Progenitor cell of endocrine pancreas (in vitro differentiated cells): ENCODE measurements around the gene BMP7. TPM values are rescaled to one million over a fixed set of nuclear protein-coding genes. Genes with fewer than 3 reads are reported as not detected.

ENCODE experiments used
- DNase-seq: peaks from one replicate; pipeline ENCODE4 v3.0.0; 2021; ENCODE audit warnings: low spot score; ENCODE audit not compliant: unreplicated experiment
- H3K27ac Mint-ChIP-seq: 2 replicates; pipeline ENCODE4 v1.8.0; 2021; ENCODE audit warnings: mild to moderate bottlenecking, moderate library complexity, mixed read lengths
- H3K27me3 Mint-ChIP-seq: 2 replicates; pipeline ENCODE4 v1.8.0; 2021; ENCODE audit warnings: mixed read lengths
- H3K36me3 Mint-ChIP-seq: 2 replicates; pipeline ENCODE4 v1.8.0; 2022; ENCODE audit warnings: mixed read lengths; ENCODE audit not compliant: insufficient read depth
- H3K4me1 Mint-ChIP-seq: 2 replicates; pipeline ENCODE4 v1.8.0; 2021; ENCODE audit warnings: low read depth, mixed read lengths
- H3K4me3 Mint-ChIP-seq: 2 replicates; pipeline ENCODE4 v1.8.0; 2021; ENCODE audit warnings: low read depth, mild to moderate bottlenecking, moderate library complexity, mixed read lengths
- H3K9me3 Mint-ChIP-seq: 2 replicates; pipeline ENCODE4 v1.8.0; 2021; ENCODE audit warnings: low read depth, mixed read lengths
- CTCF ChIP-seq: fragments of 200-600 bp; sonication (generic); IDR thresholded peaks from one replicate; pipeline ENCODE4 v1.5.0; 2021; ENCODE audit warnings: antibody characterized with exemption, mild to moderate bottlenecking; ENCODE audit not compliant: unreplicated experiment
- total RNA-seq: library from RNA; stranded (reverse); gene quantifications from 2 replicates; pipeline ENCODE4 v1.2.1, GENCODE V29; 2021

BMP7 gene
- total RNA-seq, 1 donor from 2014 or later = 35.4 TPM

GRCh38 chr20:57157106-57157691 is 109.2 kb downstream of the BMP7 start:
- Mint-ChIP-seq H3K27ac (no peak overlapping the region), H3K27me3 (peaks cover 19% of the 10 kb centered on the region), H3K4me1 (peaks cover 6% of the 10 kb centered on the region), H3K36me3 (no peaks in the 10 kb centered on the region), H3K9me3 (no peaks in the 10 kb centered on the region), H3K4me3 (no peak overlapping the region)
- DNase-seq = no peak
- no peak for TF ChIP-seq CTCF

- Mint-ChIP-seq H3K9me3 (peaks cover 4% of the 10 kb centered on the region), H3K4me3 (no peak overlapping the region), H3K4me1 (peaks cover 6% of the 10 kb centered on the region), H3K27me3 (peaks cover 16% of the 10 kb centered on the region), H3K36me3 (no peaks in the 10 kb centered on the region), H3K27ac (no peak overlapping the region)
- no peak for DNase-seq
- no peak for TF ChIP-seq CTCF
Measured at GRCh38 chr20:57156011-57156729, 110.3 kb downstream of the BMP7 start.

- H3K4me3 Mint-ChIP-seq = no peak overlapping the region
- DNase-seq = no peak
- no peak overlapping the region for H3K27ac Mint-ChIP-seq
- peaks cover 16% of the 10 kb centered on the region for H3K27me3 Mint-ChIP-seq
- H3K9me3 Mint-ChIP-seq = peaks cover 4% of the 10 kb centered on the region
- no peak for TF ChIP-seq CTCF
- H3K4me1 Mint-ChIP-seq = peaks cover 6% of the 10 kb centered on the region
- H3K36me3 Mint-ChIP-seq = no peaks in the 10 kb centered on the region
Measured at GRCh38 chr20:57155415-57155814, 111.0 kb downstream of the BMP7 start.

- Mint-ChIP-seq H3K9me3 (peaks cover 4% of the 10 kb centered on the region), H3K27ac (no peak overlapping the region), H3K27me3 (peaks cover 24% of the 10 kb centered on the region), H3K4me1 (peaks cover under 1% of the 10 kb centered on the region), H3K36me3 (no peaks in the 10 kb centered on the region), H3K4me3 (no peak overlapping the region)
- no peak for TF ChIP-seq CTCF
- DNase-seq = no peak
Measured at GRCh38 chr20:57153238-57153905, 113.1 kb downstream of the BMP7 start.

GRCh38 chr20:57152557-57152956 is 113.9 kb downstream of the BMP7 start:
- peaks cover 4% of the 10 kb centered on the region for H3K9me3 Mint-ChIP-seq
- no peak overlapping the region for H3K4me3 Mint-ChIP-seq
- no peaks in the 10 kb centered on the region for H3K36me3 Mint-ChIP-seq
- no peak for TF ChIP-seq CTCF
- peaks cover 3% of the 10 kb centered on the region for H3K4me1 Mint-ChIP-seq
- H3K27ac Mint-ChIP-seq = no peak overlapping the region
- no peak for DNase-seq
- H3K27me3 Mint-ChIP-seq = peaks cover 26% of the 10 kb centered on the region
